ENCODE results near the gene PTGES2. TPM values are rescaled to one million over a fixed set of nuclear protein-coding genes. Genes with fewer than 3 reads are reported as not detected.

Gene PTGES2
- total RNA-seq, 2 experiments from 2014 or later, result 68.1 to 76.3 TPM

DNA sequence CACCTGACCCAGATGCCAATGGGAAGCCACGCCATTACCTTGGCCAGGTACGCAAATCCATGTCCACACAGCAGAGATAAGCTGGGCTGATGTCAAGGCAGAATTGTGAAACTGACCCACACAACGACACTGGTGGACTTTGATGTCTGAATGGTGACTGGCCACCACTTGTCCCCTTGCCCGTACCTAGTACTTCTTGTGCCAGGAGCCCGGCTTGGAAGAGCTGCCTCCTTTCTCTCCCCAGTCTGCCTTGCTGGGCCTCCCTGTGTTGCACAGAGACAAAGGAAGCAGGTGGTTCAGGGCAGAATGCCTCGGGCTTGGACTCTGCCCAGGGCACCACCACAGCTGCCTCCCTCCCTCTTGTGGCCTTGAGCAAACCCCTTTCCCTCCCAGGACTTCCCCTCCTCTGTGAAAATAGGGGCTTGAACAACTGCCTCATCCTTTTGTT, 23.3 kb downstream of the PTGES2 start:
- no peak overlapping the region for H2AFZ ChIP-seq (ENCODE audit: low read length)
- no peaks in the 10 kb centered on the region; the same call in 1 of the 2 replicates for H4K20me1 ChIP-seq (ENCODE audit: insufficient read depth, low read length)
- intact Hi-C loops (cut with micrococcal nuclease; ENCODE audit: unreplicated experiment), result no loop called here
- H3K4me1 ChIP-seq (ENCODE audit: insufficient read depth, low read length, poor library complexity, severe bottlenecking), result peaks cover 6% of the 10 kb centered on the region
- H3K9me3 ChIP-seq (ENCODE audit: low read length), result no peaks in the 10 kb centered on the region
- ChIA-PET POLR2A (no interaction called here), CTCF (ENCODE audit: unreplicated experiment) (no interaction called here)
- no peak overlapping the region for H3K4me3 ChIP-seq (ENCODE audit: low read depth, low read length, poor library complexity, severe bottlenecking)
- TF ChIP-seq, protein P1, sequence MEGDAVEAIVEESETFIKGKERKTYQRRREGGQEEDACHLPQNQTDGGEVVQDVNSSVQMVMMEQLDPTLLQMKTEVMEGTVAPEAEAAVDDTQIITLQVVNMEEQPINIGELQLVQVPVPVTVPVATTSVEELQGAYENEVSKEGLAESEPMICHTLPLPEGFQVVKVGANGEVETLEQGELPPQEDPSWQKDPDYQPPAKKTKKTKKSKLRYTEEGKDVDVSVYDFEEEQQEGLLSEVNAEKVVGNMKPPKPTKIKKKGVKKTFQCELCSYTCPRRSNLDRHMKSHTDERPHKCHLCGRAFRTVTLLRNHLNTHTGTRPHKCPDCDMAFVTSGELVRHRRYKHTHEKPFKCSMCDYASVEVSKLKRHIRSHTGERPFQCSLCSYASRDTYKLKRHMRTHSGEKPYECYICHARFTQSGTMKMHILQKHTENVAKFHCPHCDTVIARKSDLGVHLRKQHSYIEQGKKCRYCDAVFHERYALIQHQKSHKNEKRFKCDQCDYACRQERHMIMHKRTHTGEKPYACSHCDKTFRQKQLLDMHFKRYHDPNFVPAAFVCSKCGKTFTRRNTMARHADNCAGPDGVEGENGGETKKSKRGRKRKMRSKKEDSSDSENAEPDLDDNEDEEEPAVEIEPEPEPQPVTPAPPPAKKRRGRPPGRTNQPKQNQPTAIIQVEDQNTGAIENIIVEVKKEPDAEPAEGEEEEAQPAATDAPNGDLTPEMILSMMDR (conservative IDR thresholded peaks at IDR 0.05; ENCODE audit: low read length), result no peak
- TF ChIP-seq EZH2phosphoT487 (IDR thresholded peaks at IDR 0.05; ENCODE audit: borderline replicate concordance, low read depth, low read length), result no peak
- peaks cover 82% of the 10 kb centered on the region for H3K36me3 ChIP-seq (ENCODE audit: insufficient read depth, low read length)
- no TSS peak for BruUV-seq (replicated peaks)
- H3K27ac ChIP-seq (ENCODE audit: low read depth, low read length, poor library complexity, severe bottlenecking), result no peak overlapping the region
- H3K4me2 ChIP-seq (ENCODE audit: low read length), result no peak overlapping the region
- no peak for DNase-seq (ENCODE audit: low spot score)
- H3K79me2 ChIP-seq (ENCODE audit: insufficient read depth, low read depth, low read length), result no peaks in the 10 kb centered on the region
- no peaks in the 10 kb centered on the region for H3K9me2 ChIP-seq (ENCODE audit: insufficient read depth, low read length)

DNA sequence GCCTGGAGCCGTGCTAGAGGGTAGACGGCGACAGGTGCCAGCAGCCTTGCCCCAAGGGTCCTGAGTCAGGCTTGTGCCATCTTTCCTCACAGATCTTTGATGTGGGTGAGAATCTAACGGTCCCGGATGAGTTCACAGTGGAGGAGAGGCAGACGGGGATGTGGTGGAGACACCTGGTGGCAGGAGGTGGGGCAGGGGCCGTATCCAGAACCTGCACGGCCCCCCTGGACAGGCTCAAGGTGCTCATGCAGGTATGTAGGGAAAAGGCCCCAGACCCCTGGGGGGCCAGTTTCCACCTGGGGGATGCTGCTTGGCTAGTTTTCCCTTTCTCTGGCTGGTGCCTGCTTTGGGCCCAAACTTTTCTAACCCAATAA, 24.0 kb downstream of the PTGES2 start:
- ChIA-PET CTCF (ENCODE audit: unreplicated experiment) (no interaction called here), POLR2A (no interaction called here)
- H3K9me2 ChIP-seq (ENCODE audit: insufficient read depth, low read length), result no peaks in the 10 kb centered on the region
- H3K36me3 ChIP-seq (ENCODE audit: insufficient read depth, low read length), result peaks cover 76% of the 10 kb centered on the region
- TF ChIP-seq, protein P1 (conservative IDR thresholded peaks at IDR 0.05; ENCODE audit: low read length), result peak; percentile 74
- TF ChIP-seq EZH2phosphoT487 (IDR thresholded peaks at IDR 0.05; ENCODE audit: borderline replicate concordance, low read depth, low read length), result no peak
- H3K9me3 ChIP-seq (ENCODE audit: low read length), result no peaks in the 10 kb centered on the region
- H3K4me1 ChIP-seq (ENCODE audit: insufficient read depth, low read length, poor library complexity, severe bottlenecking), result peaks cover 6% of the 10 kb centered on the region
- no peak overlapping the region for H3K4me2 ChIP-seq (ENCODE audit: low read length)
- H4K20me1 ChIP-seq (ENCODE audit: insufficient read depth, low read length), result no peaks in the 10 kb centered on the region; the same call in 1 of the 2 replicates
- intact Hi-C loops (cut with micrococcal nuclease; ENCODE audit: unreplicated experiment), result no loop called here
- peak; percentile 47 for DNase-seq (ENCODE audit: low spot score)
- no peaks in the 10 kb centered on the region for H3K79me2 ChIP-seq (ENCODE audit: insufficient read depth, low read depth, low read length)
- no peak overlapping the region for H3K4me3 ChIP-seq (ENCODE audit: low read depth, low read length, poor library complexity, severe bottlenecking)
- H2AFZ ChIP-seq (ENCODE audit: low read length), result no peak overlapping the region
- H3K27ac ChIP-seq (ENCODE audit: low read depth, low read length, poor library complexity, severe bottlenecking), result peak overlapping the region; percentile 8
- BruUV-seq (replicated peaks), result no TSS peak

DNA sequence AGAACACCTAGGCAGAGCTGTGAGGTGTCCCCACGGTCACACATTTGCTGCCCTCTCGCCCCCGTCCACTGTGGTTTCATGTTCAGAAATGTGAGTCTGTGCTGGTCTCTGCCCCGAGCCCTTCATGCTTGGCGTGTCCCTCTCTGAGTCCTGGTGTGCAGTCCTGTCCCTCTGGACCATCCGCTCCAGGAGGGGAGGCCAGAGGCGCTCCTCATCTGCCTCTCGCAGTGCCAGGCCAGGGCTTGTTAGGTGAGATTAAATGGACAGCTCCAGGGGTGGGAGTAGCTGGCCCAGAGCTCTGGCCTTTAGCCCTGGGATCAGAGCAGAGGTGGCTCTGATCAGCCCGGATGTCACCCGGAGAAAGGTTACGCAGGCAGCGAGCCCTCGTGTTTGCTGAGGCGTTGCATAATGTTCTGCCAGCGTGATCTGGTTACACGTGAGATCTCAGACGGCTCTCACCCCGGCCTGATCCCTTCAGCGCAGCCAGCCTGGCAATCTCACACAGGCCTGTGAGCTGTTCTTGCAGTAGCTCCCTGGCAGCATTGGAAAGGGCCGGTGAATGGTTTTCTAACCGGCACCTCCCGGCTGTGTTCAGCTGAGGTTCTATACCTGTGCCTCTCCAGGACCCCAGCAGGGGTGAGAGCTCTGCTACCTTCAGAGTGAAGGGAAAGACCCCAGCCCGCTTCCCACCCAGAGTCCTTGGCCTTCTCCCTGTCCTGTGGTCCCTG, 24.5 kb downstream of the PTGES2 start:
- Histone ChIP-seq H3K27ac (ENCODE audit: low read depth, low read length, poor library complexity, severe bottlenecking) (peak overlapping the region; percentile 8), H3K9me2 (ENCODE audit: insufficient read depth, low read length) (no peaks in the 10 kb centered on the region), H3K9me3 (ENCODE audit: low read length) (no peaks in the 10 kb centered on the region), H3K4me3 (ENCODE audit: low read depth, low read length, poor library complexity, severe bottlenecking) (no peak overlapping the region), H4K20me1 (ENCODE audit: insufficient read depth, low read length) (no peaks in the 10 kb centered on the region; the same call in 1 of the 2 replicates), H2AFZ (ENCODE audit: low read length) (no peak overlapping the region), H3K4me1 (ENCODE audit: insufficient read depth, low read length, poor library complexity, severe bottlenecking) (peaks cover 6% of the 10 kb centered on the region), H3K79me2 (ENCODE audit: insufficient read depth, low read depth, low read length) (no peaks in the 10 kb centered on the region; the same call in 1 of the 2 replicates), H3K4me2 (ENCODE audit: low read length) (no peak overlapping the region), H3K36me3 (ENCODE audit: insufficient read depth, low read length) (peaks cover 71% of the 10 kb centered on the region)
- BruUV-seq (replicated peaks), result no TSS peak
- ChIA-PET POLR2A (no interaction called here), CTCF (ENCODE audit: unreplicated experiment) (no interaction called here)
- no peak for DNase-seq (ENCODE audit: low spot score)
- TF ChIP-seq, protein P1 (conservative IDR thresholded peaks at IDR 0.05; ENCODE audit: low read length), result no peak
- no peak for TF ChIP-seq EZH2phosphoT487 (IDR thresholded peaks at IDR 0.05; ENCODE audit: borderline replicate concordance, low read depth, low read length)
- intact Hi-C loops (cut with micrococcal nuclease; ENCODE audit: unreplicated experiment), result no loop called here
